GM21390 (cell line): ENCODE results near the gene LSM5.

Source experiments
- ATAC-seq: cut with Tn5 transposase; IDR thresholded peaks from one replicate; pipeline ENCODE4 v1.9.1; 2021; ENCODE audit not compliant: unreplicated experiment

LSM5 gene

DNA sequence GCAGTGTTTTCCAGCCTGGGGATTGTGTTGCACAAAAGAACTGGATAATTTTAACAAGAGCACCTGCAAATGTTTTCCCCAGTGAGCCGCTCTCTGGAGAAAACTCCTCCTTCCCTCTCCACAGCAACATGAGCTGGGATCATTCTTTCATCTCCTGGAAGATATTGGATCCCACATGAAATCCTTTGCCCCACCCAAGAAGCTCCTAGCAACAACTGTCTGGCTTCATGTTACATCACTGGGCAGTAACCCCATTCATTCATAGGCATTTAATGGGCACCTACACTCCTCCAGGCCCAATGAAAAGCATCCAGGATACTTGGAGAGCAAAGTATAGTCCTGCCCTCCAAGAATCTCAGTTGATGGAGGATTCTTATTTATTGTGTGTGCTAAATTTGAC, 27.2 kb downstream of the LSM5 start:
- ATAC-seq: no peak

DNA sequence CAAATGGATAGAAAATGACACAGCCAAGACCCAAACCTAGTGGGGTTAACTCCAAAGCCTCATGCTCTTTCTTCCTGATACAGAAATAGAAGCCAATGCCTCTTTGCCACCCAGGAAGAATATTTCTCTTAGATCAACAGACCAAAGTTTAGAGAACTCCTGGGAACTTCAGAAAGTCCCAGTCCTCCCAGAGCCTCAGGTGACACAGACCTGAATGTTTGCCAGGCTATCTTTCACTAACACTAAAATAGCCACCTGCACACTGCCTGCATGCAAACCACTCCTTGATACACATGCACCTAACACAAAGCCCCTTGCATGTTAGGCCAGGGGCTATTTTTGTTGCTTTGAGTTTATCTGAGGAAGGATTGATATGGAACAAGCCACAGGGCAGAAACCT, 27.7 kb downstream of the LSM5 start:
- ATAC-seq: no peak

DNA sequence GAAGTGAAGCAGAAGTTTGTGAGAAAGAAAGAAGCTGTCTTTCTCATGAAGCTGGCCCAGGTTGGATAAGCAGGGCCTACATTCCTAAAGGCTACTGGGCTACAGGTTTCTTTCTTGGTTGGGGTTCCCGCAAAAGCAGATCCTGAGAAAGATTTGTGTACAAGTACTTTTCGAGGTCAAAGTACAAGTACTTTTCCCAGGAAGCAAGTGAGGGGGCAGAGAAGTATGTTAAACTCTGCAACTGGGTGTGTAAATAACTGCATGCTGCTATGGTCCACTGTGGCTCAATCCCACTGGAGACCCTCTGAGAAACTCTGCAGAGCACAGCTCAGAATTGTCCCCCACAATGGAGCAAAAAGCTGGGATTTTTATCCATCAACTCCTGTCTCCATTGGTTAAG, 28.7 kb downstream of the LSM5 start:
- no peak for ATAC-seq

DNA sequence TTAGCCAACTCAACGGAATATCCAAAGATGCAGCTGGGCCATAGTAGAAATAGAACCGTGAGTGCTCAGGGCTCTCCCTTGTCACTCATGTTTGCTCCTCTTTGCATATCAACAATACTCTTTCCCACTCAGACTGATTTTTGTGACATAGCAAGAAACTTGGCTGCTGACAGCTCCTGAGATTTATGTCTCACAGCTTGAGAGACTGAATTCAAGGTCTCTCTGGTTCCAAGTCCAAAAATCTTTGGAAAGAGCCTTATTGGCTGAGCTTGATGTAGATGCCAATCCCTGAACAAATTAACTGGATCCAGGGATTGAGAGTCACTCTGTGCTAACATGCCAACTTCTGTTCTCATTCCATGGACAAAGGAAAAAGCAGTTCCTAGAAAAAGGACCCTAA, 30.4 kb downstream of the LSM5 start:
- ATAC-seq: no peak

DNA sequence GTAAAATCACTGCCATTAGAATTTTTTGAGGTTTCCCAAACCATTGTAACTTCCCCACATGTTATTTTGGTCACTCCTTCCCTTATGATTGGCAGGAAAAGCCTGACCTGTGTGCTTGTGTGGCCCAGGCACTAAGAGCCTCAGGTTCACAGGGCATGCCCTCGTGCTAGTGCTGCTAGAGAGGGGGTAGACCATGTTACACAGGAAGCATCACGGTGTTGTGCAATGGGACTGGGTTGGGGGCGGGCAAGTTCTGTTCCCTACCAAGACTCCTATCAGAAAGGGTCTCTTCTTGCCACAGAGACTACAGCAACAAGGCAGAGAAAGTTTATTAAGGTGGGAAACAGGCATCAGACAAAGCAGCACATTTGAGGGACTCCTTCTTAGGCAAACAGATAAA, 32.2 kb downstream of the LSM5 start:
- no peak for ATAC-seq

DNA sequence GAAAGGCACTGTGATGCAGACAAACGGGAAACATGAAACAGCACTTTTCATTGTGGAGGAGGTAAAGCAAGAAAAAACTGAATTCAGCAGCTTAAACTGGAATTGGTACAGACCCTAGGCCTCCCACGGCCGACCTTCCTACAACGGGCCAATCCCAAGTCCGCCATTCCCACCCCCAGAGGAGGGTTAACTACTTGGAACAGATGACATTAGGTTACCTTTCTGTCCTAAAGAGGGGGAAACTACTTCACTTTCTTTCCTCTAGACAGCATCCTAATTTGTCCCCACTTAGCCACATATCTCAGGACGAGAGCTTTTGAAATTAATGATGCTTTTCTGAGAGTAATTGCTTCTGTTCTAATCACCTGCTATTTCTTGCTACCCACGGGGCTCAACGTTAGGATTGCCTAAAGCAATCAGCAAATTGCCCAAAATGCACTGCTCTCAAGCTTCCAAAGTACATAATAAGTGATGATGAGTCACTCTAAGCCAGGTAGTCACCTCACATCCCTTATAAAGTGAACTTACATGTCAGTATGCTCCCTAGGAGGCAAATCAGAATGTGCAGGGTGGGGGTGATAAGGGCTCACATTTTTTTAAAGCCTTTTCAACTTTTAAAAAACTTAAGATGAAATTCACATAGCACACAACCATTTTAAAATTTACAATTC, 36.7 kb downstream of the LSM5 start:
- ATAC-seq: no peak

DNA sequence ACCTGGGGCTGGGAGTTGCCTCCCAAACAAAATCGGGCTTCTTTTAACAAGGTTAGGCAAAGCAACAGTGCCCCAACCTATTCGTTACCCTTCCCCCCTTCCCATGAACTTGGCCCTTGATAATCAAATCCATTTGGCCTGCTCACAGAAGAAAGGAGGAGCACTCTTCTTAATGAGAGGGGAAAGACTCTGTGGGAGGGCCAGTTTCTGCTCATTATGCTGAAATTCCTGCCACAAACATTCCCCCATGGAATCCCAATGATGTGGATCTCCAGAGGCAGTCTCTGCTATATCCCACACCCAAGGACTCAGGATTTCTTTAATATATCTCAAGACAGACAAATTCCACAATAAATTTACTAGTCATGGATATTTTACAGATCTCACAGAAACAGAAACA, 43.0 kb downstream of the LSM5 start:
- no peak for ATAC-seq

DNA sequence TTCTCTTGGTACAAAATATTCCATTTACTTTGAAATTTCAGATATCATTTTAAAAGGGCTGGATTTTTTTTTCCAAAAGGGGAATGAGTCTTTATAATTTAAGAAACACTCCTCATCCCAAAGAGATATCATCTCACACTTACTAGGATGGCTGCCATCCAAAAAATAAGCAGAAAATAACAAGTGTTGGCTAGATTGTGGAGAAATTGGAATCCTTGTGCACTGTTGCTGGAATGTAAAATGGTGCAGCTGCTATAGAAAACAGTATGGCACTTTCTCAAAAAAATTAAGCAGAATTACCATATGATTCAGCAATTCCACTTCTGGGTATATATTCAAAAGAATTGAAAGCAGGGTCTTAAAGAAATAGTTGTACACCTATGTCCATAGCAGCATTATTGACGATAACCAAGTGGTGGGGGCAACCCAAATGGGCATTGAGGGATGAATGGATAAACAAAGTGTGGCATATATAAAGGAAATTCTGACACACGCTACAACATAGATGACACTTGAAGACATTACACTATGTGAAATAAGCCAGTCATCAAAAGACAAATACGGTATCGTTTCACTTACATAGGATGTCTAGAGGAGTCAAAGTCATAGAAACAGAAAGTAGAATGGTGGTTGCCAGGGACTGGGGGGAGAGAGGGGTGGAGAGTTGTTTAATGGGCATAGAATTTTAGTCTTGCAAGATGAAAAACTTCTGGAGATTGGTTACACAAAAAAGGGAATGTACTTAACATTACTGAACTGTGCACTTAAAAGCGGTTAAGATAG, 53.8 kb downstream of the LSM5 start:
- ATAC-seq: no peak
